Measurements from ENCODE around the gene DNAH10.
A peak's percentile ranks its signal among the peaks of the same experiment; 100 is the strongest.

Gene DNAH10

DNA sequence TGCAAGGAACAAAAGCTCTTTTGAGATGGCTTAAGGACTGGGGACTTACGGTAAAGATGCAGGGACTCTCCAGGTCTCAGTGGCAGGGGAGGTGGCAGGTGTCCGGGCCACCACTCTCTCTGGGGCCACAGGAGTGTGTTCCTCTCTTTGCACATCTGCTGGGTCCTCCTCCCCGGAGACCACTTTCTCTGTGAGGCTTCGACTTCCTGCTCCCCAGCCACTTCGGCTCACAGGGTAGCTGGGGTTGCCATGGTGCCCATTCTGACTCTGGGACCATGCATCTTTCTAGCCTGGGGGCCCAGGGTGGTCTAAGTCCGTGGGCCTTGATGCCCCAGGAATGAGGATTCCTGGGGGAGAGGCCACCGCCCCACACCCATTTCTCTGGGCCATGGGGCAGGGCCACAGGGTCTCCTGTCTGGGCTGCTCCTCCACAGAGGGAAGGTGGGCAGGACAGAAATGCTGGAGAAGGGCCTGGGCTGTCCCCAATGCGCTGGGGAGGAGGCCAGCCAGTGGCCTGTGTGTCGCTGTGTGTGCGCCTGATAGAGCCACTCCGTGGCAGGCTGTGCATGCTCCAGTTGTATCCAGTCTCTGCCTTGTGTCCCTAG, 172.0 kb downstream of the DNAH10 start:
- DNase-seq = no peak

DNA sequence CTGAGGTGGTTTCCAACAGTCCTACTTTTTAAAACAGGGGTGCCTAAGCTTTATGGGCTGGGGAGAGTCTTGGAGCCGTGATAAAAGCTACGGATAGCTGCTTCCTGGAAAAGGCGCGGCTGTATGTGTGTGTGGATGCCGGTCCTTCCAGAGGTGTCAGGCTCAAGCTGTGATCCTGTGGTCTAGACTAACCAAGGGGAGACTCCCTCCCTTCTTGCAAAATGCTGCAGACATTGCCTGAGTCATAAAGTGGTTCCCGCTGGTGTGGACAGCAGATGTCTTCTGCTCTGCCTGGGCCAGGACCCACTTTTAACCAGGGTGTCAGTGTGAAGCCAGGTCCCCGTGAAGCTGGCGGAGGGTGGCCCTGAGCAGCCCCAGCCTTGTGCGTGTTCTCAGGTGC, 172.7 kb downstream of the DNAH10 start:
- no peak for DNase-seq

- no peak for DNase-seq
Measured at GRCh38 chr12:123935956-123936355, 173.9 kb downstream of the DNAH10 start.

DNA sequence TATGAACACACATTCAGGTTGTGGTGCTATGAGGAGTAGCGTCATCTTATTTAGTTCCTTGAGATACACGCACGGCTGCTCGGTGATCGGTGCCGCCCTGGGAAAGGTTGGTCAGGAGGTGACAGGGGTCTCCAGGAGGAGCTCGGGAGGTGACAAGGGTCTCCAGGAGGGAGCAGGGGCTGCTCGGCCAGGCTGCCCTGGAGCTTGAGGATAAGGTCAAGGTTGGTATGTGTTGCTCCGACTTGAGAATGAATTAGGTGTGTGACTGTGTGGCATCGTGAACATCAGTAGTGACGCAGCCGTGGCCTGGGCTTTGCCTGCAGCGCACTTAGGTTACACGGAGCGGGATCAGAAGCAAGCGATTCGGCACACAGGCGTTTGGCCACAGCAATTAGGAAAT, 174.4 kb downstream of the DNAH10 start:
- no peak for DNase-seq

GRCh38 chr12:123936956-123937706, 175.0 kb downstream of the DNAH10 start:
- no peak for DNase-seq

- DNase-seq = no peak
Measured at GRCh38 chr12:123937707-123938591, 175.8 kb downstream of the DNAH10 start.

- peak in 2 of 56 donors; percentile 8 to 19 for DNase-seq
Measured at GRCh38 chr12:123938679-123939480, 176.8 kb downstream of the DNAH10 start.

GRCh38 chr12:123939716-123940626, 177.9 kb downstream of the DNAH10 start:
- DNase-seq = no peak

DNA sequence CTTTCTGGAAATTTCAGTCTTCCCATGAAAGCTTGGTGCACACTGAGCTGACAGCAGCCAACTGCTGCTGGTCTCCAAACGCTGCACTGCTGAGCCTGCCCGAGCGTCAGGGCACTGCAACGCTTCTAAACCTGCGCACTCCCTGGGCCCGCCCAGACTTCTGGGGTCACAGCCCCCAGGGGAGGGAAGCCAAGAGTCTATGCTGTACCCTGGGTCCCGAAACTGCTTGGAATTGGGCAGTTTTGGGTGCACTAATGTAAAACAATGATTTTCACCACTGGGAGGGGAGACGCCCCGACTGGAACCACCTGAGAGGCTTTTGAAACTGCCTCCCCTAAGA, 178.5 kb downstream of the DNAH10 start:
- DNase-seq = no peak

DNA sequence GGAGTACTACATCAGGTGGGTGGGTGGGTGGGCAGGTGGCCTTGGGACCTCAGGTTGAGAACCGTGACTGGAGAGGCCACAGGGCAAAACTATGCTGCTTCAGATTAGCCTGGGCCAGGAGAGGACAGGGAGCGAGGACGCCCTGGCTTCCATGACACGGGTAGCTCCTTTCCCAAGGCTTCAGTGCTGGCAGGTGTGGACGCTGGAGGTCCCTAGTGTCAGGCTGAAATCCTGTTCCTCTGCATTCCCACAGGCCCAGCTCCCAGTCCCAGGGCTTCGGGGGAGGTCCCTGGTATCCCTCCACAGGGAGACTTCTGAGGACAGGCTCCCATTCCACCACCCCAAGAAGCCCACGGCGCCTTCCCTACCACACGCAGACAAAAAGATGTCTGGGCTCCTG, 178.9 kb downstream of the DNAH10 start:
- no peak for DNase-seq

DNA sequence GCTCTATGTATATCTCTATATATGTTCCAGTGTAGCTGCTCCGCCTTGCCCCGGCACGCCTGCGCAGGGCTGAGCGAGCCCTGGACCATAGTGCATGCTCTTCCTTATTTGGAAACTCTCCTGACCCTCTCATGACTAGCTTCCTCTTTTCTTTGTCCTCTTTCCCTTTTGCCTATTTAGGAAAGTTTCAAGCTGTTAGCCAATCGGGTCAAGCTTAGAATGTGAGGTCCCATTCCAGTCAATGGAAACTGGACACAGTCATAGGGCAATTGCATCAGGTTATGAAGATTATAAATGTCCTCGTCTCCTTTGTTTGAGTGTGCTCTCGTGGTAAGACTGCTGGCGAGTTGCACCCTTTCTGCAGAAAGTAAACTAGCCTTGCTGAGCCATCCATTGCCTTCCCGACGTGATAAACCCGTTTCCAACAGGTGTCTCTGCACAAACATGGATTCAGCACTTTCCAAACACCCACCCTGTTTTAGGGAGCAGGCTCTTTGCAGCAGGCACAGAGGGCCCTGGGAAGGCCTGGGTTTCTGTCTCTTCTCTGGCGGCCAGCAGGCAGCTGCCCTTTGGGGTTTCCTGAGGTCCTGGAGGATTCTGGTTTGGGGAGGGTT, 179.6 kb downstream of the DNAH10 start:
- no peak for DNase-seq

- DNase-seq = peak in 26 of 56 donors; percentile 11 to 69 (median 40)
Measured at GRCh38 chr12:123942238-123942653, 180.1 kb downstream of the DNAH10 start.

- DNase-seq = no peak
Measured at GRCh38 chr12:123942911-123943648, 181.0 kb downstream of the DNAH10 start.

DNA sequence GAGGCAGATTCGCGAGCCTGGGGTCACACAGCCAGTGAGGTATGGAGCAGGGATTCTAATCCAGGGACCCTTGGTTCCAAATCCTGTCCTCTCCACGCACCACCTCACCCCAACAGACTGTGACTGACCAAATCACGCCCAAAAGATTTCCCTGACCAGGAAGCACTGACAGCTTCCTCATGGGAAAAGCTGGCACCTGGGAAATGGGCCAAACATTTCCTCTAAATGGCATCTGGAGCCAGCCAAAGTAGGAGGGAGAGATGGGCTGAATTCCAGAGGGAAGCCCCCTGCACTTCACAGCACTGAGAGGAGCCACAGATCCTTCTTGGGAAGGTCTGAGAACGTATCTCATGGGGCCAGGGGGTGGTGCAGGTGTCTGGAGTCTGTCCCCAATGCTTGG, 181.7 kb downstream of the DNAH10 start:
- no peak for DNase-seq

- DNase-seq = no peak
Measured at GRCh38 chr12:123944696-123945095, 182.6 kb downstream of the DNAH10 start.

- DNase-seq = peak in 1 of 56 donors; percentile 32
Measured at GRCh38 chr12:123945287-123946151, 183.4 kb downstream of the DNAH10 start.

GRCh38 chr12:123946152-123946515, 184.0 kb downstream of the DNAH10 start:
- no peak for DNase-seq
